ENCODE measurements around the gene PIK3C2G.

GRCh38 chr12:18283831-18284230, 22.5 kb downstream of the PIK3C2G start:
- TF ChIP-seq CTCF (IDR thresholded peaks at IDR 0.05) (no peak), EZH2 (IDR thresholded peaks at IDR 0.05) (no peak), EZH2phosphoT487 (IDR thresholded peaks at IDR 0.05) (no peak)
